Right cardiac atrium (tissue), 5 donors: ENCODE measurements around the gene PHF2. TPM values are rescaled to one million over a fixed set of nuclear protein-coding genes. Genes with fewer than 3 reads are reported as not detected.

Experiments
- ATAC-seq, 2 donors: fragments of 200-7000 bp; cut with Tn5 transposase; one replicate each; pipeline versions ENCODE4 v1.8.0 to v1.9.1; 2020; ENCODE audit warnings: moderate library complexity in 2 of 2, mild to moderate bottlenecking in 1 of 2
- DNase-seq, 3 donors: peaks; one replicate each; pipeline ENCODE4 v3.0.0-alpha.2; 2020
- H3K27ac ChIP-seq: one replicate; pipeline ENCODE4 v1.5.1; 2013; ENCODE audit warnings: mild to moderate bottlenecking, low read length, control low read depth, moderate library complexity
- H3K27me3 ChIP-seq: one replicate; pipeline ENCODE4 v1.6.1; 2013; ENCODE audit not compliant: control insufficient read depth, insufficient read depth
- H3K4me1 ChIP-seq: one replicate; pipeline ENCODE4 v1.6.1; 2013; ENCODE audit warnings: low read length; ENCODE audit not compliant: control insufficient read depth, insufficient read depth
- H3K4me3 ChIP-seq: one replicate; pipeline ENCODE4 v1.5.1; 2013; ENCODE audit warnings: low read length, control low read depth
- H3K9me3 ChIP-seq: one replicate; pipeline ENCODE4 v1.6.1; 2013; ENCODE audit warnings: low read length; ENCODE audit not compliant: control insufficient read depth
- WGBS: extraction: QIAGEN DNeasy Blood & Tissue Kit; methylation state at CpG from one replicate; pipeline ENCODE4 v1.1.7; 2013; 5-methylcytosine and 5-hydroxymethylcytosine counted together
- intact Hi-C, 4 donors: fragments of 100-400 bp; cut with DNase I; formaldehyde crosslinking; loops; one replicate each; pipeline versions ENCODE4 v1.11.0 to v1.14.0; 2022 to 2023
- long read RNA-seq, 4 donors: library from polyadenylated mRNA; unstranded; transcript quantifications; one replicate each; pipeline ENCODE4 v2.0.0, GENCODE V29; 2020 to 2021
- polyA plus RNA-seq: library from polyadenylated mRNA; stranded (reverse); fragments of 200-250 nt; gene quantifications from one replicate; pipeline ENCODE4 v1.2.3, GENCODE V29; 2013
- total RNA-seq, 4 donors: library from RNA; stranded (reverse); fragmentation: NEBNext Ultra II Directional; extraction: Animal tissue kit (Norgen Biotek cat#: 25700); gene quantifications; one replicate each; pipeline ENCODE4 v1.2.1, GENCODE V29; 2021
- donor health status: healthy with polysubstance abuse.
- donor health status: DM: no; HTN: yes; CAD: no.
- donor health status: DM: no; HTN: no; CAD: no.
- donor health status: DM: no; HTN: yes; CAD: no; lungs with severe emphysema.
- donor health status: DM: yes; HTN: yes; CAD: no.

The PHF2 gene
- total RNA-seq (10 to 100 TPM; 31.1 to 32.4 (median 31.6) TPM), polyA plus RNA-seq (28.3 TPM)
- long read RNA-seq, donor 1, partial matches to known transcripts, result 33 of 49 reads
- long read RNA-seq, donor 1, other reads (novel, unspliced or antisense), result 16 of 49 reads
- long read RNA-seq, donor 2, partial matches to known transcripts, result 7 of 10 reads
- long read RNA-seq, donor 2, other reads (novel, unspliced or antisense), result 3 of 10 reads
- long read RNA-seq, donor 3, partial matches to known transcripts, result 69 of 81 reads
- long read RNA-seq, donor 3, other reads (novel, unspliced or antisense), result 12 of 81 reads
- long read RNA-seq, donor 4, partial matches to known transcripts, result 12 of 14 reads
- long read RNA-seq, donor 4, other reads (novel, unspliced or antisense), result 2 of 14 reads

GRCh38 chr9:93576258-93577077 is at the start of gene PHF2:
PHF2 (plus strand) TSS chr9:93576584; CDS start chr9:93576774, 190 bp downstream.
- under 1% methylated on average over 138 of the region's 140 CpGs for WGBS
- ATAC-seq, result peak; percentile 27 to 28
- Histone ChIP-seq H3K4me3 (peak within 1 kb of the TSS; percentile 88), H3K27ac (peak within 1 kb of the TSS; percentile 84), H3K27me3 (no peaks in the 10 kb centered on the region), H3K4me1 (peaks cover 9% of the 10 kb centered on the region), H3K9me3 (no peaks in the 10 kb centered on the region)
- DNase-seq, result peak in 2 of 3 donors; percentile 75 to 80
- intact Hi-C loops, result no loop called here

- intact Hi-C loops, result no loop called here
- no peak overlapping the region for H3K4me3 ChIP-seq
- ATAC-seq, result peak in 1 of 2 donors; percentile 38
- no peak for DNase-seq
- WGBS, result 64% methylated on average over 3 of the region's 3 CpGs
- H3K9me3 ChIP-seq, result no peaks in the 10 kb centered on the region
- H3K4me1 ChIP-seq, result peaks cover 2% of the 10 kb centered on the region
- H3K27me3 ChIP-seq, result no peaks in the 10 kb centered on the region
- no peak overlapping the region for H3K27ac ChIP-seq
Observed at GRCh38 chr9:93531374-93531773, 45.0 kb upstream of the PHF2 start.

- intact Hi-C loops, result no loop called here
- DNase-seq, result no peak
- 84% methylated on average over 8 of the region's 8 CpGs for WGBS
Observed at GRCh38 chr9:93532141-93532540, 44.2 kb upstream of the PHF2 start.

GRCh38 chr9:93533863-93534262 is 42.5 kb upstream of the PHF2 start:
- no peak overlapping the region for H3K27ac ChIP-seq
- H3K4me3 ChIP-seq, result no peak overlapping the region
- ATAC-seq, result peak in 1 of 2 donors; percentile 26
- H3K9me3 ChIP-seq, result no peaks in the 10 kb centered on the region
- peaks cover 2% of the 10 kb centered on the region for H3K4me1 ChIP-seq
- H3K27me3 ChIP-seq, result no peaks in the 10 kb centered on the region
- intact Hi-C loops, result no loop called here
- DNase-seq, result no peak
- 80% methylated on average over 8 of the region's 8 CpGs for WGBS

More at GRCh38 chr9:93532141-93532540, 44.2 kb upstream of the PHF2 start:
- H3K27me3 ChIP-seq, result no peaks in the 10 kb centered on the region
- H3K27ac ChIP-seq, result no peak overlapping the region
- H3K9me3 ChIP-seq, result no peaks in the 10 kb centered on the region
- H3K4me1 ChIP-seq, result peaks cover 2% of the 10 kb centered on the region
- no peak overlapping the region for H3K4me3 ChIP-seq
- ATAC-seq, result no peak

GRCh38 chr9:93536167-93536566 is 40.2 kb upstream of the PHF2 start:
- intact Hi-C loops, result no loop called here
- peak overlapping the region; percentile 10 for H3K27ac ChIP-seq

GRCh38 chr9:93536874-93537273 is 39.5 kb upstream of the PHF2 start:
- Histone ChIP-seq H3K27me3 (no peaks in the 10 kb centered on the region), H3K27ac (no peak overlapping the region), H3K9me3 (no peaks in the 10 kb centered on the region), H3K4me1 (peaks cover 5% of the 10 kb centered on the region), H3K4me3 (no peak overlapping the region)
- no peak for DNase-seq
- WGBS, result 75% methylated on average over 9 of the region's 9 CpGs
- no peak for ATAC-seq
- intact Hi-C loops, result no loop called here

More at GRCh38 chr9:93536167-93536566, 40.2 kb upstream of the PHF2 start:
- DNase-seq, result no peak
- WGBS, result 61% methylated on average over 4 of the region's 4 CpGs
- Histone ChIP-seq H3K9me3 (no peaks in the 10 kb centered on the region), H3K4me1 (peaks cover 5% of the 10 kb centered on the region), H3K27me3 (no peaks in the 10 kb centered on the region), H3K4me3 (no peak overlapping the region)
- no peak for ATAC-seq

- Histone ChIP-seq H3K4me3 (no peak overlapping the region), H3K9me3 (no peaks in the 10 kb centered on the region), H3K27me3 (no peaks in the 10 kb centered on the region), H3K4me1 (peaks cover 8% of the 10 kb centered on the region), H3K27ac (peak overlapping the region; percentile 8)
- 76% methylated on average over 8 of the region's 8 CpGs for WGBS
- DNase-seq, result no peak
- intact Hi-C loops, result no loop called here
- peak in 1 of 2 donors; percentile 32 for ATAC-seq
Observed at GRCh38 chr9:93540305-93540704, 36.1 kb upstream of the PHF2 start.

GRCh38 chr9:93541005-93541404 is 35.4 kb upstream of the PHF2 start:
- intact Hi-C loops, result no loop called here
- H3K27ac ChIP-seq, result no peak overlapping the region
- 76% methylated on average over 4 of the region's 4 CpGs for WGBS

GRCh38 chr9:93541581-93542349 is 34.6 kb upstream of the PHF2 start:
- Histone ChIP-seq H3K4me3 (no peak overlapping the region), H3K4me1 (peaks cover 6% of the 10 kb centered on the region), H3K27ac (peak overlapping the region; percentile 67), H3K9me3 (no peaks in the 10 kb centered on the region), H3K27me3 (no peaks in the 10 kb centered on the region)
- ATAC-seq (peak; percentile 42 to 48), DNase-seq (peak in 1 of 3 donors; percentile 59)
- 50% methylated on average over 8 of the region's 8 CpGs for WGBS
- intact Hi-C loops, result no loop called here

More at GRCh38 chr9:93541005-93541404, 35.4 kb upstream of the PHF2 start:
- no peaks in the 10 kb centered on the region for H3K9me3 ChIP-seq
- no peak for DNase-seq
- no peaks in the 10 kb centered on the region for H3K27me3 ChIP-seq
- peaks cover 8% of the 10 kb centered on the region for H3K4me1 ChIP-seq
- ATAC-seq, result no peak
- H3K4me3 ChIP-seq, result no peak overlapping the region

- intact Hi-C loops, result no loop called here
- Histone ChIP-seq H3K4me1 (peaks cover 6% of the 10 kb centered on the region), H3K27ac (no peak overlapping the region), H3K27me3 (no peaks in the 10 kb centered on the region), H3K4me3 (no peak overlapping the region), H3K9me3 (no peaks in the 10 kb centered on the region)
- DNase-seq, result no peak
- 98% methylated on average over 9 of the region's 9 CpGs for WGBS
- ATAC-seq, result no peak
Observed at GRCh38 chr9:93543117-93543516, 33.3 kb upstream of the PHF2 start.
